GM12864 (cell line): ENCODE data around the gene NCOR2.
A peak's percentile ranks its signal among the peaks of the same experiment; 100 is the strongest.

Experiments
- DNase-seq: peaks from one replicate; pipeline ENCODE4 v3.0.0-alpha.2; 2011; ENCODE audit warnings: low read depth
- H3K4me3 ChIP-seq: 2 replicates; pipeline ENCODE4 v1.5.1; 2011; ENCODE audit warnings: mild to moderate bottlenecking, low read depth, low read length, control low read depth
- TF ChIP-seq, protein P1 (sequence below): IDR thresholded peaks from 2 replicates; pipeline ENCODE4 v1.5.1; 2011; ENCODE audit warnings: low read depth, mild to moderate bottlenecking, moderate library complexity, low read length, control low read depth, inconsistent platforms; ENCODE audit errors: missing control alignments

Gene NCOR2

DNA sequence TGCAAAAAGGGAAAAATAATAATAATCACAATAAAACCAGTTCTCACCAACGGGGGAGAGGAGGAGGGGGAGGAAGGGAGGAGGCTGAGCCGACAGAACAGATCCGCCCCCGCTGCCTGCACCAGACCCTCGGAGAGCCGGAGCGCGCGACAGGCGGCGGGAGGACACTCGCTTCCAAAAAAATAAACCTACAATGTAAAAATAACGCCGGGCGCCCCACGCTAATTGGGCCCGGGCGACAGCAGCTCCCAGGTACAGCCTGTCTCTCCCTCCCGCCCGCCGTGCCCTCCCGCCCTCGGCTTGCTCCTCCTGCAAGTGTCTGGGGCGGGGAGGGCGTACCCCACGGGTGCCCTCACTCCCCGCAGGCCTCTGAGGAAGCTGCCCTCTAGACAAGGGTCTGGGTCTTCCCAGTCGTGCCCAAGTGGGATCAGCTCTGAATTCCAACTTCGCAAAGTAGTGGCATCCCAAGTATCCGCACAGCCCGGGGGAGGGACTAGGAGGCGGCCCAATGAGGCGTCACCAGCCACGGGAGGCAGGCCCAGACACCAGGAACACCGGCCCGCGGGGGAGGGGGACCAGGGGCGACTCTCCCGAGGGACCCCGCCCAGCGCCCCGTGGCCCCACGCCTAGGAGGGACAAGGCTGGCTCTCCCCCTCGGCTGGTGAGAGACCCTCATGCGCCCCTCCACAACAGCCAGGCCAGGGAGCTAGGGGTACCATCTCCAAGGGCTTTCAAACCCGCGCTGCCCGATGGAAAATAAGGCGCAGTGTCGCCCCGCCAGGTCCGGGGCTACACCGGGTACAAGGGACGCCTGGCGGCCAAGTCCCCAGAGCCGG lies 1.0 kb downstream of the NCOR2 start:
- no peak for DNase-seq
- H3K4me3 ChIP-seq, result peak overlapping the region; percentile 93
- TF ChIP-seq, protein P1, sequence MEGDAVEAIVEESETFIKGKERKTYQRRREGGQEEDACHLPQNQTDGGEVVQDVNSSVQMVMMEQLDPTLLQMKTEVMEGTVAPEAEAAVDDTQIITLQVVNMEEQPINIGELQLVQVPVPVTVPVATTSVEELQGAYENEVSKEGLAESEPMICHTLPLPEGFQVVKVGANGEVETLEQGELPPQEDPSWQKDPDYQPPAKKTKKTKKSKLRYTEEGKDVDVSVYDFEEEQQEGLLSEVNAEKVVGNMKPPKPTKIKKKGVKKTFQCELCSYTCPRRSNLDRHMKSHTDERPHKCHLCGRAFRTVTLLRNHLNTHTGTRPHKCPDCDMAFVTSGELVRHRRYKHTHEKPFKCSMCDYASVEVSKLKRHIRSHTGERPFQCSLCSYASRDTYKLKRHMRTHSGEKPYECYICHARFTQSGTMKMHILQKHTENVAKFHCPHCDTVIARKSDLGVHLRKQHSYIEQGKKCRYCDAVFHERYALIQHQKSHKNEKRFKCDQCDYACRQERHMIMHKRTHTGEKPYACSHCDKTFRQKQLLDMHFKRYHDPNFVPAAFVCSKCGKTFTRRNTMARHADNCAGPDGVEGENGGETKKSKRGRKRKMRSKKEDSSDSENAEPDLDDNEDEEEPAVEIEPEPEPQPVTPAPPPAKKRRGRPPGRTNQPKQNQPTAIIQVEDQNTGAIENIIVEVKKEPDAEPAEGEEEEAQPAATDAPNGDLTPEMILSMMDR, result no peak

DNA sequence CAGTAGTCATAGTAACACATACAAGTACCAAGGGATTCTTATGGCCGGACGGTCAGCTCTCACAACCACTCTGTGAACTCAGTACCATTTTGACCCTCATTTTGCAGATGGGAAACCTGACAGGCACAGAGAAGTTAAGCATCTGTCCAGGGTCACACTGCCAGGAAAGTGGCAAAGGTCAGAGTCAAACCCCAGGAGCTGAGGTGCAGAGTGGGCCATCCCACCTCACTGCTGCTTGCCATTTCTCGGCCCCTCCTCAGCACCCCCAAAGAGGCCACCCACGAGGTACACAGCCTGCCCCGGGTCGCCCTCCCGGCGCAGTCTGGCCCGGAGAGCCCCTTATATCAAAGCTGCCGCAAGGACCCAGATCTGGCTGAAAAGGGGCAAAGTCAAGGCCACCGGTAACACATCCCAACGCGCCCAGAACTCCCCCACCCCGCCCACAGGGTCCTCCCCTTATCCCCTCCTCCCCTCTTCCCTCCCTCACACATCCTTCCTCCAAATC lies 1.7 kb downstream of the NCOR2 start:
- DNase-seq, result no peak
- TF ChIP-seq, protein P1, result no peak
- H3K4me3 ChIP-seq, result peak overlapping the region; percentile 93

DNA sequence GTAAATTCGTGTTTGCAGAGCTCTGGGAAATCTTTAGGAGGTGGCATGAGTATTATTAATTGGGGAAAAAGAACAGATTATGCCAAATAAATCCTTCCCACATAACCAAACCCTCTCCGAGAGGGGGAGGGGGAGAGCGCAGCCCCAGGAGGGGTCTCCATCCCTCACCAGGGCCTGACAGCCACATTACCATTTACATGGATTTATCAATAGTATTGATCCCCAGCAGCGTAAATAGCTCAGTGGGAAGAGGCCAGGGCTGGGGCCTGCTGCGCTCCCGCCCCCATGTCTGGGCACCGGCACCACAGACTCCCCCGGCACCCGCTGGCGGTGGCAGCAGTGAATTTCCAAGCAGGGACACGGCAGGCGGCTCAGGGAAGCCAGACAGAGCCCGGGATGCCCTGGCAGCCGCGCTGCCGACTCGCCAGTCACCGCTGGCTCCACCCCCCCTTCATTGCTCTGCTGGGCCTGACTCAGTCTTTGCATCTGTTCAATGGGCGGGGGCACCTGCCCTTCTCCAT lies 2.4 kb downstream of the NCOR2 start:
- TF ChIP-seq, protein P1, result no peak
- peak overlapping the region; percentile 93 for H3K4me3 ChIP-seq
- no peak for DNase-seq

GRCh38 chr12:124564232-124564958 lies 3.0 kb downstream of the NCOR2 start:
- no peak overlapping the region; the same call in none of the 2 replicates for H3K4me3 ChIP-seq
- DNase-seq, result no peak
- TF ChIP-seq, protein P1, result no peak

- TF ChIP-seq, protein P1, result no peak
- no peak for DNase-seq
- no peak overlapping the region for H3K4me3 ChIP-seq
Observed at GRCh38 chr12:124563809-124564208, 3.6 kb downstream of the NCOR2 start.

GRCh38 chr12:124563401-124563800 lies 4.0 kb downstream of the NCOR2 start:
- no peak overlapping the region for H3K4me3 ChIP-seq
- DNase-seq, result no peak
- TF ChIP-seq, protein P1, result no peak
